ENCODE measurements around the gene RGS3.

Gene RGS3

DNA sequence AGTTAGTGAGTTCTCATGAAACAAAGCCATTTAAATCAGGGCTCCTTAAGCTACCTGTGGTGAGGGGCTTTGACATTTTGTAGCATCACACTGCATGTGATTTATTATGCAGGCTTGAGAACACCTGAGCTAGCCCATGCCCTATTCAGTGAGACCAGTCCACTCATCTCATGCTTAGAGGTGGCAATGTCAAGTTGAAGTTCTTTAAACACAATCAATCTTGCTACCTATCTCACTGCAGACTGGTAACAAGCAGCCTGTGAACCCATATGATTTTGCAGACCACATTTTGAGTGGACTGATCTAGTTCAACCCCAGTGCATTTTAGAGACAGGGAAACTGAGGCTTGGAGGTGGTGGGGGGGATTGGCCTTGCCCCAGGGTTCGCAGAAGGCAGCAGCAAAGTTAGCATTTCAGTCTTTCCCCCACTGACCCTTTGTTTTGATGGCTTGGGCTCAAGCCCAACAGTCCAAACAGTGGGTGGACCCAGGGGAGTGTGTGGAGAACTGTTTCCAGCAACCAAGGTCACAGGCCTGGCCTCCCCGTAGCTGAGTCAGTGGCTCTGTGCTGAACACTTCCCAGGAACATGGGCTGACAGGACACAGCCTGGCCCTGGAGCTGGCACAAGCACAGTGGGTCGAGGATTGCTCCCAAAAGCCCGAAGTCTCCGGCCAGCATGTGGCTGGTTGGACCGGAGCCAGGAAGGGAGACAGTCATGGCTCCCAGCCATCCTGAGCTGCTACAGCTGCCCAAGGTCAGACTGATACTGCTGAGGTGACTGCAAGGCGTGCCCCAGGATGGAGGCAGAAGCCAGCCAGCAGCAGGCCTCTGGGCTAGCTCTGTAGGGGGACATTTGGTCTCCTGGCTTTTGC is 95.3 kb downstream of the RGS3 start:
- no peak for DNase-seq

DNA sequence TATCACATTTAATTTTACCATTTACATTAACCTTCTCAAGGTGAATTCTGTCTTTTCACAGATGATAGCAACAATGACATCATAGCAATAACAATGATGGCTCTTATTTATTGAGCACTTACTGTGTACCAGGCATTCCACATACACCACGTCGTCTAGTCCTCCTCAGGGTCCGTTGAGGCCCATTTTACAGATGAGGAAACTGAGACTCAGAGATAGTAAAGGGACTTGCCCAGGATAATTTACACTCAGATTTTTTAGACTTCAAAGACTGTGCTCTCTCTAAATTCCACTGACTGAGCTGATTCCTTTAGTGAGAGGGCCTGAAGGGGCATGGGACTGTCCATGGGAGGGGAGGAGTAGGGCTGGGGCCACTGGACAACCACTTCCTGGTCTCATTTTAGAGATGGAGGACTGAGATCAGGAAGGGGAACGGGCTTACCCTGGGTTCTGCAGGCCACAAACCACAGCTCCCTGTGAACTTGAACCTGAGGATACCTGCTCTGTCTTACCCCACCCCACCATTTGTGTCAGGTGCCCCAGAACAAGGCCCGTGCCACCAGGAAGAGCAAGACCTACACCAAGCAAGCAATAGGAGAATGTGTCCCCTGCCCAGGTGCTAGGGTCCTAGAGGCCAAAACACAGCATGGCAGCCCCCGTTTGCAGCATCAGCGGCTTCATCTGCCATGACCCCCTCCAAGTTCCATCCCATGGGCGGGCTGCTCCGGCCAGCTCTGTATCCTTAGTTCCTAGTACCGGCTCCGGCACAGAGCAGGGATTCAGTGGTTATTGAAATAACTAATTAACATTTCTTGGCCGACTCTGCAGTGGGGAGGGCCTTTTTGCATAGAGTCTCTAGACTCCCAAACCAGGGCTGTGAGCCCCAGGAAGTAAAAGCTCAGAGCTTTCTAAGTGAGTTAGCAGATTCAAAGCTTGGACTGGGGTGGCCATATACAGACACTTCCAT is 96.6 kb downstream of the RGS3 start:
- no peak for DNase-seq

DNA sequence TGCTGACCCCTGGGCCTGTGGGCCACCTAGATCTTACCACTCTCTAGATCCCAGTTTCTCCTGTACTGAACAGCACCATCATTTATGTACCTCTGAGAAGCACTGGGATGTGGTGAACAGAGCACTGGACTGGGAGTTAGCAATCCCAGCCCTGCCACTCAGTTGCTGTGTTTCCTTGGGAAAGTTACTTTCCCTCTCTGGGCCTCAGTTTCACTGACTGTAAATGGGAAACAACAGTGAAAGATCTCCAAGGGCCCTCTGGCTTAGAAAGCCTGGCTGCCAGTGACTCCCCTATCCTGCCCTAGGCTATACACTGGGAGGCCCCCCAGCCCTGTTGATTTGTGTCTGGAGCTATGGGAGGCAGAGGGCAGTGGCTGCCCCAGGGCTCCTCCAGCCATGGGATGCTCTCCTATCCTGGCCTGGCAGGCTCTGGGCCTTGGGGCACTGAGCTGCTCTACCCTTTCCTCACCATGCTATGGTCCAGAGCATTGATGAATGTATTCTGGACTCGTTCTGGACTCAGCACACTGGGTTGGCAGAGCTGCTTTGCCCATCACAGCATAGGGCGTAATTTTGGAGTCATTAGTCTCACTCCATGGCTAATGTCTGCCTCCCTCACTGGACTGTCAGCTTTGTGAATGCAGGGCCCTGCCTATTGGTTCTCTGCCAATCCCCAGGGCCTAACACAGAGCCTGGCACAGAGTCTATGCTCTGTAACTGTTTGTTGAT is 99.3 kb downstream of the RGS3 start:
- DNase-seq = no peak

DNA sequence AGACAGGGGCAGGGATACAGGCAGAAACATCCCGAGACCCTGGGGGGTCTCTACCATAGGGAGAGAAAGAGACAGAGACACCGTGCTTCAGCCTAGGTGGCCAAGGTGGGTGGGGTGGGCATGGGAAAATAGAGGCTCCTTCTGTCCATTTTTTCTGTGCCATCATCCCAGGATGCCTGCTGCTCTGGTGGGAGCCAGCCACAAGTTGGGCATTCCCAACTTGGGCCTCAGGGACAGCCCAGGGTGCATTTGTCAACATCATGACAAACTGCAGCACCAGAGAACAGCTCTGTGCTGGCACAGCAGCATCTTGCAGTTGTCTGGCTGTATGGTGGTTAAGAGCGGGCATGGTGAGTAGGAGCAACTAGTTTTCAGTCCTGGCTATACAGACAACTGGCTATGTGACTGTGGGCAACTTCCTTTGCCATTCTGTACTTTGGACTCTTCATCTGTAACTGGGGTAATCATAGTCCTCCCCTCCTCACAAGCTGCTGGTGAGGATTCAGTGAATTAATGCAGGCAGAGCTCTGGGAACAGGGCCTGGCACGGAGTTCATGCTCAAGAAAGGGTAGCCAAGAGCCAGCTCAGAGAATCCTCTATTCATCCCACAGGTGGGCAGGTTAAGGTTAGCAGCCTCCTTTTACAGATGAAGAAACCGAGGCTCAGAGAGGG is 100.4 kb downstream of the RGS3 start:
- DNase-seq = no peak

DNA sequence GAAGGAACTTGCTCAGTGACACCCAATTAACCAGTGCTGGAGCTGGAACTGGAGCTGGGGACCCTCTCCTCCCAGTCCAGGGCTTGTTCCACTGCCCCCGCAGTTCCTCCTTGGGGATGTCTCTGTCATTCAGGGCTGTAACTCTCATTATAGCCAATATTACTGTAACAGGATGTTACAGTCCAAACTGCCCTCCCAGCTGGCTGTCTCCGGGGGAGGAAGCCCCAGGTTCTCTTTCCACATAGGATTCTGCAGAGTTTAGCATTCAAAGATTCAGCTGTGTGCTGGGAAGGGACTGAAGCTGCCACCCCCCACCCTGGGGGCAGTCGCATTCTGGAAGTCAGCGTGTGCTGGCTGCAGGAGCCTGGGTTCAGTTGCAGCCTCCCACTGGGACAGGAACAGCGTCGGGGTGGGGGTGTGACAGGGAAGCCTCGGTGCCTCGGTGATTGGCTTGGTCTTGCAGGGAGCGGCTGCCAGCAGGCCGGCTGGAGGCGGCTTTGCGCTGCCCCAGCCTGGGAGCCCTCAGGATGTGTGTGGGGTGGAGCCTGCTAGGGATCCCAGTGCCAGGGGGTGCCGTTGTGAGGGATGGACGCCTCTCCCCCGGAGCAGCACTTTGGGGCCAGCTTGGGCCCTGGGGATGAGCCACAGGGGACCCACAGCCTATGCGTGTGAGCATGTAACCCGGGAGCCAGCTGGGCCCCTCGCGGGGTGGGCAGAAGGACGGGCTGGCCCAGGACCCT is 101.1 kb downstream of the RGS3 start:
- DNase-seq = no peak

DNA sequence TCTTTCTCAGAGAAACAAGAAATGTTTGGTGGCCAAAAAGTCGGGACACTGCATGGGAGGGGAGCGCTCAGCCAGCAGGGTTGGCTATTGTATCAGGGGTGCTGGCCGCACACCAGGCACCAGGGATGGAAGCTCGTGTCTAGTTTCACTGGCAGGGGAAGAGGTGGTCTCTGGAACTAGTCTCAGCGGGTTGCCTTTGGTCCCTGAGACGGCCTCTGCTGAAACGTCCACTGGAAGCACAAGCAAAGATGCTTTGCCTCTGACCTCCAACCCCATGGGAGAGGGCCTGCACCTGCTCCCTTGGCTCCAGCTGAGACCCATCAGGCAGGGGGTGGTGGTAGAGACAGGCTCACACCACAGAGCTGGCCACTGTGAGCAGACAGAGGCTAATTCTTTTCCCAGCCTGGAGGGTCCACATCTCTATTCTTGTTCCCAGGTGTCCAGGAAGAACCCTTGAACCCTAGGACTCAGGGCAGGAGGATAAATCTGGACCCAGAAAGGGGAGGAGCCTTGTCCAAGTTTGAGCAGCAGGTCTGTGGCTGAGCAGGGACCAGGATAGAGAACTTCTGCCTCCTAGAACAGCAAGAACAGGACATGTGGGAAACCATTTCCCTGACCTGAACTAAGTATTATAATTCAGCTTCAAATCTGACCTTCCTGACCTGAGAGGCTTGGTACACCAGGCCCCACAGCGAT is 102.6 kb downstream of the RGS3 start:
- DNase-seq = no peak

DNA sequence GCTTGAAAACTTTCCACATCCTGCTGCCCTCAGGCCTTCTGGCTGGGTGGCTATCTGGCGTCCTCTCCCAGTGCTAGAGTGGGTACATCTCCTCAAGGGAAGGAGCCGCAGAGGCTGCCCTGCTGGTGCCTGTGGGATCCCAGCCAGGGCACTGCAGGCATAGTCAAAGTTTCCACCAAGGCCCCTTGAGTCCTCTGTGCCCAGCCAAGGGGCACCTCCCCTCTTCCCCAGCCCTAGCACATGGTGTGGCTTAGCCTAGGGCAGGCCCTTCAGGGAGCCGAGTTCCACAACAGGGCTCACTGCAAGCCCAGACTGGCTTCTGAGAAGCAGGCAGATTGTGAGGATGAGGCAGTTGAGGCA is 103.2 kb downstream of the RGS3 start:
- DNase-seq = no peak

DNA sequence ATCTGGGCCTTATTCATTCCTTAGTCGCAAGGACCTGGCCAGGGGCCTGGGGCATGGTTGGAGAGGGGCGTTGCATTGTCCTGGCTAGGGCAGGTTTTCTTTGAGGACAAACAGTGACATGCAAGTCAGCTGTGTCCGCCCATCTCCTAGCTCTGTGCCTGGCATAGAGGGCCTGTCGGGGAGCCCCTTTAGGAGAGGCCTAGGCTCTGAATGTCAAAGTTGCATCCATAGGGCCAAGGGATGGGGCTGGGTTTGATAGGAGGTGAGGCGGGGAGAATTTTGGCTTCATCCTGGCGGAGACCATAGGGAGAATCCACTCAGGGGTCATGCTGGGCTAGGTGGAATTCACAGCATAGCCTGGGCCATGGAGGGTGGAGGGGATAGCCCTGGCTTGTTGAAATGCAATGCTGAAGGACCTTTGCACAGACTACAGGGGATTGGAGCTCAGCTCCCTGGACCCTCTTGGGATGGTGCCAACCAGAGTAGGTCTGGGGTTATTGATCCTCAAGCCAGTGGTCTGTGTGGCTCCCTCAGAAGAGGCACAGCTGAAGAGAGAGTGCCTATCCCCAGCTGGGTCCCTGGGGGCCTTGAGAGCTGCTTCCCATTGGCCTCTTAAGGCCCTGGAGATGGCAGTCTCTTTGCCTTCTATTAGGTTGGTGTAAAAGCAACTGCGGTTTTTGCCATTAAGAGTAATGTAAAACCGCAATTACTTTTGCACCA is 104.0 kb downstream of the RGS3 start:
- no peak for DNase-seq

DNA sequence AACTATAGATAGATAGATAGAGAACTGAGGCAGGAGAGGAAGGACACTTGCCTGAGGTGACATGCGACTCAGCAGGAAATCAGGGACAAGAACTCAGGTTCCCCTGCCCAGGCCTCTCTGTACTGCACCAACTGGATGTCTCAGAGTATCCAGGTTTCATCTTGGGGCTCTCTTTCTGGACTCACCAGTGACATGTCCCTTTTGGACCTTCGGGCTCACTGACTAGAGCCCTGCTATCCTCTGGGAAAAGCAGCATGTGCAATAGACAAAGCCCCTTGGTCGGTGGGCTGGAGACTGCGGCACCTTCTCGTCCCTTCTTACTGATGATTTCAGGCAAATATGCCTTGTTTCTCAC is 104.5 kb downstream of the RGS3 start:
- DNase-seq = no peak

DNA sequence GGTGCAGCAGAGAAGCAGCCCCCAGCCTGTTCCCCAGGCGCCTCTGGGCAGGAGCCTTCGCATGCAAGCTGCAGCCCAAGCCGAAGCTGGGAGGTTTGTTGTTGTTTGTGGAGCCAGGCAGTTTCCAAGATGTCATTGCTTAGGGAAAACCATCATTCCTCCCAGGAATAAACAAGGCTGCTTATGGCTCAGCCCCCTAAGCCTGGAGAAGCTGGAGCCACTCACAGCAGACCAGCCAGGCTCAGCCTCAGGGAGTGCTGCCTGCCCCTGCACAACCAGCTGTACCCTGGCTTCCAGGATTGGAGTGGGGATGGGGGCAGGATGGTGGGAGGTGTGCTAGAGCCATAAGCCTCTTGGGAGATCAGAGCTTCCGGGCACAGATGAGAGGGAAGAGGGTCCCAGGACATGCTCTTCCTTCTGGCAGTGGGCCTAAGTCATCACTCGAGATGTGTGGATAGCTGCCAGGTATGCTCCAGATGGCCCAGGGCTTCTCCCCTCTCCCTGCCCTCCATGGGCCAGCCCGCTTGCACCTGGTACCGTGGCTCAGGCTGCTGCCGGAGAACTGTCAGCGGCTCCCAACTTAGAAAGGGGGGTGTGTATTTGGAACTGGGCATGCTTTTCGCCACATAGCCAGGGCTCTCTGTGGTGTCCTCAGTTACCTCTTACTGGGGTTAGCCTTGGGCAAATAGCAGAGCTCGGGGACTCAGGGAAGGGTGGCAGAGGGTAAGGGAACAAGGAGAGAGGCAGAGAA is 105.2 kb downstream of the RGS3 start:
- no peak for DNase-seq

DNA sequence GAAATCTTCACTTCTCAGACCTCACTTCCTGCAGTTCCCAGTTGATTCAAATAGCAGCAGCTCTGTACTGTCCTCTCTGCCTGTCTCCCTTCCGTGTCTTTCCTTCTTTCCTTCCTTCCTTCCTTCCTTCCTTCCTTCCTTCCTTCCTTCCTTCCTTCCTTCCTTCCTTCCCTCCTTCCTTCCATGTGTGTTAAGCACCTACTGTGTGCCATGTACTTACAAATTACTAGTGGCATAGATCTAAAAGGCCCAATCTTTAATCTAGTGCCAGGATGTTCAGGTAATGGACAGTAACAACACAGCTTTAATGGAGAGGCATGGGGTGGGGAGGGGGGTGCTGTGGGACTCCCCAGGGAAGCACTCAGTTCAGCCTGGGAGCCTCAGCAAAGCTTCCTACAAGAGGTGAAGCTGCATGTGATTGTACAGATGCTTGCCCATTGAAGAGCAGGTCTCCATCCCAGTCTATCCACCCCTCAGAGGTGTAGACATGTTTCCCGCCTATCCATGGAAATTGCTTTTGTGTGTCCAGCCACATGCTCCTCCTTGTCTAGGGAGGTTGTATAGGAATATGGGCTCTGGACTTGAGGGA is 106.0 kb downstream of the RGS3 start:
- DNase-seq = no peak

DNA sequence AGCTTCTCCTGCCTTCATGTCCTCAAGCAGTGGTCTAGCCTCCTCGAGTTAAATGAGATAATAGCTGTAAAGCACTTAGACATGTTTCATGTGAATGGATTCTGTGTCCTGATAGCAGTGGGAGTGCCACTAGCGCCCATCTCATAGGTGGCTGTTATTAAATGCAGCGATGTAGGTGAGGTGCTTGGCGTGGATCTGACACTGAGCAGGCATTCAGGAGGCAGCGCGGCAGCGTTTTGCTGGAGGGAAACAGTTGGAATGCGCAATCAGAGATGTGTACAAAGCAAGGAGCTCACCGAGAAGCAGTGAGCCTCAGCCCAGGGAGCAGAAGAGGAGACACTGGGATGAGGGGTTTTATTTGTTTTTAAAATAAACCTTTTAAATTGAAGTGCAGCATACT is 106.6 kb downstream of the RGS3 start:
- no peak for DNase-seq

DNA sequence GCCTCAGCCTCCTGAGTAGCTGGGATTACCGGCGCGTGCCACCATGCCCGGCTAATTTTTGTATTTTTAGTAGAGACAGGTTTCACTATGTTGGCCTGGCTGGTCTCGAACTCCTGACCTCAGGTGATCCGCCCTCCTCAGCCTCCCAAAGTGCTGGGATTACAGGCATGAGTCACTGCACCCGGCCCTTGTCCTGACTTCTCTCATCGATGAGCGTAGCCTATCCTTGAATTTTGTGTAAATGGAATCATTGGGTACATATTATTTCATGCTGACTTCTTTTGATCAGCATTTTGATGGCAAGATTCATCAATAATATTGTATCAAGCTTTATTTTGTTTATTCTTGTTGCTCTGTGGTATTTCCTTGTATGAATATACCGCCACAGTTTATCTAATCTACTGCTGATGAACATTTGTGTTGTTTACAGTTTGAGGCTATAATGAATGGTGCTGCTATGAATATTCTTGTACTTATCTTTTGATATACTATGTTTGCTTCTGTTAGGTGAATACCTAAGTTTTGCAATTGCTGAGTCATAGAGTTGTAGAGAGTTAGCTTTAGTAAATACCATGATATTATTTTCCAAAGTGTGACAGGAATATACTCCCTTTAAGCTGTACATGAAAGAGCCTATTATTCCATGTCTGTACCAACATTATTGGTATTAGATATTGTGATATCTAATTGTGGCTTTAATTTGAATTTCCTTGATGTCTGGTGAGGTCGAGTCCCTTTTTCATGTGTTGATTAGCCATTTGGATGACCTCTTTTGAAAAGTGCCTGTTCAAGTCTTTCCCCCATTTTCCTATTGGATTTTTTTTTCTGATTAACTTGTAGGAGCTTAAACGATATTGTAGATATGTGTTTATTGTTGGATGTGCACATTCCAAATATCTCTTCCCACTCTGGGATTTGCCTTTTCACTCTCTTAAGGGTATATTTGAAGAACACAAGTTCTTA is 107.5 kb downstream of the RGS3 start:
- no peak for DNase-seq

DNA sequence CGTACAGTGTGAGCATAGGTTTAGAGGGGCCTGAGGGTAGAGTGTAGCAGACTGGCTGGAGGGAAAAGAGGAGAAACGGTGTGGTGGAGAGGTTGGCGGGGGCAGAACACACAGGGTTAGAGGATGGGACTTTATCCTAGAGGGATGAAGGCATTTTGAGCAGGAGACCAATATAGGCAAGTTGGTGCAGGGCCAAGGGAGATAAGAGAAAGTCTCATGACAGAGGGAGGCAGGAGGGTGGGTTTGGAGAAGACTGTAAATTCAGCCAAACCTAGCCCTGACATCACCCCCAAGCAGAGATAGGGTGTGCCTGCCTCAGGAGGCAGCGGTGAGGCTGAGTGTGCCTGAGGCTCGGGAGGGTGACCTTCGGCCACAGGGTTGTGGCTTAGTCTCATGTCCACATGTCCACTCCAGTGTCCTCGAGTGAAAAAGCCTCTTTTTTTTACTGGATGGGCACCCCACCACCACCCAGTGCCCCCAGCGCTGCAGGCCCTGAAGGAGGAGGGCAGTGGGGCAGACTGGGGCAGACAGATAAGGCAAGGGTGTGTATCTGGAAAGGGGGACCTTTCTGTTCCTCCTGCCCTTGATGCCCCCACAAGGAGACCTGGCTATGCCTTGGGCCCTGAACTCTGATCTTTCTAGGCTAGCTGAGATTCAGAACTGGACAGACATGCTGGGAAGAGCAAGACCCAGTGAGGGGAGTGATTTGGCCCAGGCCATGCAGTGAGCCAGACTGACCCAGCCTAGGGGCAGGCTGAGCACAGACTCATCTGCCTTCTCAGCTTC is 108.7 kb downstream of the RGS3 start:
- no peak for DNase-seq

DNA sequence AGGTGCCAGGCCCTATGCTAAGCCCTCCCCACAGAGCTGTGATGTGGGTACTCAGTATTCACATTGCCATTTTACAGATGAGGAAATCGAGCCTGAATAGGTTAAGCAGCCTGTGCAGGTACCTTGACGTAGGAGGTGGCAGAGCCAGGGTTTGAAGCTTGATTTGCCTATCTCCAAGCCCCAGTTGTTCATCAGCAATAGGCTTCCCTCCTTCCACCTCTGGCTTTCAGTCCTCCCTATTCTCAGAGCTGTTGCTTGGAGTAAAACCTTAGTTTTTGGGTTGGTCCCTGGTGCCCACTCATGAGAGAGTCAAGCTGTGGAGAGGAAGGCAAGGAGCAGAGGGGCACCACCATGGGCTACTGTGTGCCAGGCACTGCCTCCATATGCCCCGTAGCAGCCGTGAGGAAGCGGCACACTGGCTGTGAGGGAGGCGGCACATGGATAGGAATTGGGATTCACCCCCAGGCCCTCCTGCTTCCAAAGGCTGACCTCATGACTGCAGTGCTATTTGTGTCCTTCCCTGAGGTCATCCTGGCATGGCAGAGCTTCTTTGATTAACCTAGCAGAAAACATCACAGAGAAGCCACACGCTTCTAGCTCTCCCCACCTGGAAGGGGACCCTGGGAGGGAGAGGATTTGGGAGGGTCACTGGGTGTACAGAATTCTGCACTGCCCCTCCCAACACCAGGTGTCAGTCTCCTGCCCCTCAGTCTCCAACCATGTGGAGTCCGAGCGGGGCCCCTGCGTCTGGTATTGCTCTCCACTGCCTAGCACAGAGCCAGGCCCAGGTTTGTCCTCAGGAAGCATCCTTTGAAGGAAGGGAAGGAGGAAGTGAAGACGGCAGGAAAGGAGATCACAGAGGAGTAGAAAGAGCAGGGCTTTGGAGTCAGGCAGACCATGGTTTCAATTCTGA is 109.8 kb downstream of the RGS3 start:
- DNase-seq = no peak

DNA sequence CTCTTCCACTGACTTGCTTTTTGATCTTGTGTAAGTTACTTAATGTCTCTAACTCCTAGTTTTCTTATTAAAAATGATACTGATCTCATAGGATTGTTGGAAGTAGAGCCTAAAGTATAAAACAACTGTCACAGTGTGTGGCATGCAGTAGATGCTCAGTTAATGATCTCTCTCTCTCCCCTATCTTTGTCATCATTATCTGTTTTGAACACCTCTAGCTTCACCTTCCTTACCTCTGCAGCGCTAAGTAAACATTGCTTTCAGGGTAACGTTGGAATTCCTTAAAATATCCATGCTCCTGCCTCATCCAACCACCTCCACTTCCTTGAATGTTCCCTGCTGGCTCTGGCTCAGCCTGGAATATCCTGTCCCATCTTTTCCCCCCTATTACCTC is 110.4 kb downstream of the RGS3 start:
- no peak for DNase-seq

Measured in activated CD4-positive, CD25-positive, alpha-beta regulatory T cell (primary cell).